ENCODE measurements around the gene CES4A.
A peak's percentile ranks its signal among the peaks of the same experiment; 100 is the strongest.
"Not testable (repeated sequence)": the region's sequence is repeated elsewhere in the genome, so short reads cannot be mapped to it uniquely, and the experiment has no call there.

Gene CES4A

GRCh38 chr16:66991545-66992077 lies 3.2 kb downstream of the CES4A start:
- DNase-seq, result no peak

- not testable (repeated sequence) for DNase-seq
Observed at GRCh38 chr16:66993558-66993957, 5.2 kb downstream of the CES4A start.

GRCh38 chr16:66996324-66996982 lies 8.1 kb downstream of the CES4A start:
- DNase-seq, result no peak

- DNase-seq, result no peak
Observed at GRCh38 chr16:66996983-66997358, 8.6 kb downstream of the CES4A start.

GRCh38 chr16:67000384-67001351 lies 12.3 kb downstream of the CES4A start:
- peak; percentile 23 to 79 (median 43) for DNase-seq

GRCh38 chr16:67001726-67002125 lies 13.3 kb downstream of the CES4A start:
- no peak for DNase-seq

- DNase-seq, result no peak
Observed at GRCh38 chr16:67006930-67007658, 18.7 kb downstream of the CES4A start.

- no peak for DNase-seq
Observed at GRCh38 chr16:67009158-67009557, 20.8 kb downstream of the CES4A start.

GRCh38 chr16:67011274-67011673 lies 22.9 kb downstream of the CES4A start:
- DNase-seq, result no peak

GRCh38 chr16:67013233-67013822 lies 24.9 kb downstream of the CES4A start:
- no peak for DNase-seq

- peak; percentile 51 to 87 (median 67) for DNase-seq
Observed at GRCh38 chr16:67013823-67014633, 25.6 kb downstream of the CES4A start.

- DNase-seq, result no peak
Observed at GRCh38 chr16:67014634-67015312, 26.4 kb downstream of the CES4A start.

- no peak for DNase-seq
Observed at GRCh38 chr16:67015313-67015731, 26.9 kb downstream of the CES4A start.

GRCh38 chr16:67016143-67016542 lies 27.8 kb downstream of the CES4A start:
- no peak for DNase-seq

GRCh38 chr16:67016681-67017420 lies 28.5 kb downstream of the CES4A start:
- no peak for DNase-seq

- DNase-seq, result no peak
Observed at GRCh38 chr16:67017421-67017750, 29.0 kb downstream of the CES4A start.

GRCh38 chr16:67017810-67018488 lies 29.6 kb downstream of the CES4A start:
- peak; percentile 43 to 96 (median 73) for DNase-seq

GRCh38 chr16:67019171-67019570 lies 30.8 kb downstream of the CES4A start:
- no peak for DNase-seq

- no peak for DNase-seq
Observed at GRCh38 chr16:67021321-67021720, 32.9 kb downstream of the CES4A start.
